ENCODE results near the gene GJC1. TPM values are rescaled to one million over a fixed set of nuclear protein-coding genes. Genes with fewer than 3 reads are reported as not detected.
A peak's percentile ranks its signal among the peaks of the same experiment; 100 is the strongest.

Gene GJC1
- total and polyA plus RNA-seq, 2 donors (not counting 3 experiments of a cell fraction or from before 2014, with no cell fraction given): 13.8 to 39.7 TPM

DNA sequence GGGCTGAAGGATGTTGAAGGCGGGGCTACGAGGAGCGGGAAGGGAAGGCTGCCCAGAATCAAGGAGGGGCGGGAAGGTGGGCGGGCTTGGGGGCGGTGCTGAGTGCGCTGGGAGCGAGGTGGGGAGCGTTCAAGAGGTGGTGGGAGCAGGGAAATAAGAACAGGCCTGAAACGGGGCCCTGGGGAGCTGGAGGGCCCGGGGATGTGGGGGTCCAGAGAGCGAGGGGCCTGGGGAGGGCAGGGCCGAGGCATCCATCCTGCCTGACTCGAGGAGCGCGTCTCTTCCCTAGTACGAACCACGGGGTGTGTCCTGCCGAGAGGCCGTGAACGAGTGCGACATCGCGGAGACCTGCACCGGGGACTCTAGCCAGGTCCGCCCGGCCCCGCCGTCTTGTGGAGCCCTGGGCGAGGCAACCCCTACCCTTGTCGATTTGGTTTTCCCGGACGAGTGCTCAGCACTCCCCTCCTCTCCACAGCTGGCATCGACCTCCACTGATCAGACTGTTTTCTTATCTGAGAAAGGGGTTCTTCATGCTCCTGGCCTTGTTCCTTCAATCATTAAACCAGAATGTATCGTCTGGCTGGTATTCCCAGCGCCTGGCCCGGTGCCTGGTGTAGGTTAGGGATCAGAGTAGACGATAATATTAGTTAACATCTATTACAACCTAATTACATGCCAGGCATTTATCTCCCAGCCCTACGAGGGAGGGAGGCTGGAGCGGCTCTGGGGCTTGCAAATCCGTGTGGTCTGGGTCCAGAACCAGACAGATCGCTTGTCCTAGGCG, 54.1 kb downstream of the GJC1 start:
- dilution Hi-C loops (cut with MboI; ENCODE audit: extremely low pct_ligation_motif_present, low sequenced_read_pairs) (no loop called here), intact Hi-C loops (cut with micrococcal nuclease) (loop anchor here (1.0 kb wide), 4 partner anchors 53 to 246 kb away; no protein-coding TSS in a partner anchor)
- CTCF ChIA-PET: interaction anchor here (0.6 to 15.3 kb wide), 19 partner anchors 9 to 360 kb away, joined by 3 to 368 read pairs (median 5); partner anchors contain the start of genes ACBD4, ADAM11, GJC1 and HIGD1B
- BruUV-seq (replicated peaks): no TSS peak
- Histone ChIP-seq H3K9ac (replicated peaks; ENCODE audit: extremely low read depth, insufficient read depth, low read length) (peak overlapping the region; percentile 12), H3K9me1 (replicated peaks; ENCODE audit: control insufficient read depth, extremely low read depth, insufficient read depth, low read length) (no peaks in the 10 kb centered on the region), H4K20me1 (replicated peaks; ENCODE audit: control insufficient read depth, extremely low read depth, insufficient read depth, low read length) (no peaks in the 10 kb centered on the region), H3K9me3 (replicated peaks; ENCODE audit: control insufficient read depth, insufficient read depth, low read length) (no peaks in the 10 kb centered on the region), H3K4me2 (ENCODE audit: insufficient read depth, low read length) (peak overlapping the region; percentile 53), H2AFZ (ENCODE audit: low read depth, low read length) (peak overlapping the region; percentile 82), H3K36me3 (ENCODE audit: control insufficient read depth in 2 of 2, extremely low read depth in 1 of 2, insufficient read depth in 2 of 2, low read length in 2 of 2) (no peaks in the 10 kb centered on the region), H3K79me2 (ENCODE audit: control insufficient read depth, insufficient read depth, low read length) (no peaks in the 10 kb centered on the region), H3K4me3 (replicated peaks in 1 of 3; ENCODE audit: insufficient read depth in 1 of 3, low read depth in 1 of 3, low read length in 3 of 3) (peak overlapping the region in 2 of 3 experiments; percentile 7 to 51), H3K27ac (ENCODE audit: insufficient read depth, low read depth, low read length) (no peak overlapping the region), H3K4me1 (ENCODE audit: control insufficient read depth, extremely low read depth, insufficient read depth, low read length) (peaks cover 5% of the 10 kb centered on the region), H3K27me3 (ENCODE audit: control insufficient read depth in 2 of 2, insufficient read depth in 2 of 2, low read length in 2 of 2) (no peaks in the 10 kb centered on the region)
- POLR2A ChIA-PET: interaction anchor here (0.7 kb wide), 1 partner anchor 245 kb away, joined by 3 read pairs; no protein-coding TSS in a partner anchor
- FAIRE-seq: peak; percentile 98
- DNase-seq (ENCODE audit: low read depth, low spot score): no peak
- no peak for TF ChIP-seq EZH2 (IDR thresholded peaks at IDR 0.05; ENCODE audit: borderline replicate concordance, low read depth, low read length, severe bottlenecking)
- no peak for TF ChIP-seq GATA2 (IDR thresholded peaks at IDR 0.05; ENCODE audit: insufficient read depth, insufficient read length, low read depth, low read length)
- TF ChIP-seq MYC (IDR thresholded peaks at IDR 0.05; ENCODE audit: low read depth, low read length): no peak
- TF ChIP-seq JUN (IDR thresholded peaks at IDR 0.05; ENCODE audit: borderline replicate concordance, insufficient read depth, insufficient read length, low read depth): no peak
- TF ChIP-seq FOS (IDR thresholded peaks at IDR 0.05; ENCODE audit: borderline replicate concordance, insufficient read depth, low read length): no peak
- TF ChIP-seq, protein P1, sequence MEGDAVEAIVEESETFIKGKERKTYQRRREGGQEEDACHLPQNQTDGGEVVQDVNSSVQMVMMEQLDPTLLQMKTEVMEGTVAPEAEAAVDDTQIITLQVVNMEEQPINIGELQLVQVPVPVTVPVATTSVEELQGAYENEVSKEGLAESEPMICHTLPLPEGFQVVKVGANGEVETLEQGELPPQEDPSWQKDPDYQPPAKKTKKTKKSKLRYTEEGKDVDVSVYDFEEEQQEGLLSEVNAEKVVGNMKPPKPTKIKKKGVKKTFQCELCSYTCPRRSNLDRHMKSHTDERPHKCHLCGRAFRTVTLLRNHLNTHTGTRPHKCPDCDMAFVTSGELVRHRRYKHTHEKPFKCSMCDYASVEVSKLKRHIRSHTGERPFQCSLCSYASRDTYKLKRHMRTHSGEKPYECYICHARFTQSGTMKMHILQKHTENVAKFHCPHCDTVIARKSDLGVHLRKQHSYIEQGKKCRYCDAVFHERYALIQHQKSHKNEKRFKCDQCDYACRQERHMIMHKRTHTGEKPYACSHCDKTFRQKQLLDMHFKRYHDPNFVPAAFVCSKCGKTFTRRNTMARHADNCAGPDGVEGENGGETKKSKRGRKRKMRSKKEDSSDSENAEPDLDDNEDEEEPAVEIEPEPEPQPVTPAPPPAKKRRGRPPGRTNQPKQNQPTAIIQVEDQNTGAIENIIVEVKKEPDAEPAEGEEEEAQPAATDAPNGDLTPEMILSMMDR (IDR thresholded peaks at IDR 0.05; ENCODE audit: extremely low read depth in 1 of 2, insufficient read depth in 1 of 2, low read depth in 1 of 2, low read length in 2 of 2): no peak
- TF ChIP-seq, protein P2, sequence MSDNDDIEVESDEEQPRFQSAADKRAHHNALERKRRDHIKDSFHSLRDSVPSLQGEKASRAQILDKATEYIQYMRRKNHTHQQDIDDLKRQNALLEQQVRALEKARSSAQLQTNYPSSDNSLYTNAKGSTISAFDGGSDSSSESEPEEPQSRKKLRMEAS (IDR thresholded peaks at IDR 0.05; ENCODE audit: insufficient read depth, insufficient read length): no peak
- no peak for TF ChIP-seq POLR2A (IDR thresholded peaks at IDR 0.05; ENCODE audit: low read depth, low read length)
- no peak for TF ChIP-seq POLR2AphosphoS5 (IDR thresholded peaks at IDR 0.05; ENCODE audit: insufficient read depth, low read depth, low read length)
